OCI-LY3 (cell line): ENCODE results near the gene HAVCR2.

Source experiments
- H2AFZ ChIP-seq: fragments of 200-600, 300-600 bp; shearing (Covaris generic); 2 replicates; pipeline ENCODE4 v1.6.0; 2014; ENCODE audit warnings: antibody characterized with exemption, low read depth, low read length
- H3K27ac ChIP-seq: fragments of 200-600, 300-600 bp; sonication (generic); 2 replicates; pipeline ENCODE4 v1.5.1; 2014; ENCODE audit warnings: mild to moderate bottlenecking, low read length, moderate library complexity, mixed read lengths
- H3K27me3 ChIP-seq: fragments of 200-600, 300-600 bp; sonication (generic); 2 replicates; pipeline ENCODE4 v1.6.1; 2014; ENCODE audit warnings: low read depth, low read length, mixed read lengths
- H3K36me3 ChIP-seq: fragments of 200-600, 300-600 bp; sonication (generic); replicated peaks from 2 replicates; pipeline ENCODE3; 2014; ENCODE audit warnings: low read depth, low read length, mixed read lengths
- H3K4me1 ChIP-seq: fragments of 300-600, 200-600 bp; sonication (generic); 2 replicates; pipeline ENCODE4 v1.6.1; 2014; ENCODE audit warnings: low read length, mixed read lengths
- H3K4me2 ChIP-seq: fragments of 200-600, 300-600 bp; sonication (generic); 2 replicates; pipeline ENCODE4 v1.6.1; 2014; ENCODE audit warnings: low read length, mixed read lengths
- H3K4me3 ChIP-seq: fragments of 300-600, 200-600 bp; sonication (generic); 2 replicates; pipeline ENCODE4 v1.5.1; 2014; ENCODE audit warnings: antibody characterized with exemption, mild to moderate bottlenecking, low read length, moderate library complexity
- H3K79me2 ChIP-seq: fragments of 300-600, 200-600 bp; shearing (Covaris generic); 2 replicates; pipeline ENCODE4 v1.6.1; 2014; ENCODE audit warnings: mild to moderate bottlenecking, low read length, mixed read lengths
- H3K9ac ChIP-seq: fragments of 300-600, 200-600 bp; shearing (Covaris generic); 2 replicates; pipeline ENCODE4 v1.6.0; 2014; ENCODE audit warnings: mild to moderate bottlenecking, low read length, moderate library complexity
- H3K9me3 ChIP-seq: fragments of 200-600, 300-600 bp; shearing (Covaris generic); 2 replicates; pipeline ENCODE4 v1.6.1; 2014; ENCODE audit warnings: low read length, mixed read lengths; ENCODE audit not compliant: insufficient read depth
- H4K20me1 ChIP-seq: fragments of 200-600, 300-600 bp; sonication (generic); 2 replicates; pipeline ENCODE4 v1.6.1; 2016; ENCODE audit warnings: low read length, mixed read lengths; ENCODE audit not compliant: insufficient read depth
- CTCF ChIP-seq: fragments of 200-600, 300-600 bp; sonication (generic); IDR thresholded peaks from 2 replicates; pipeline ENCODE4 v1.5.1; 2014; ENCODE audit warnings: antibody characterized with exemption, low read length, low read depth
- EZH2phosphoT487 ChIP-seq: fragments of 200-600 bp; shearing (Covaris generic); IDR thresholded peaks from 2 replicates; pipeline ENCODE4 v1.6.1; 2018; ENCODE audit warnings: antibody characterized with exemption, mixed run types, low read depth

Gene HAVCR2

DNA sequence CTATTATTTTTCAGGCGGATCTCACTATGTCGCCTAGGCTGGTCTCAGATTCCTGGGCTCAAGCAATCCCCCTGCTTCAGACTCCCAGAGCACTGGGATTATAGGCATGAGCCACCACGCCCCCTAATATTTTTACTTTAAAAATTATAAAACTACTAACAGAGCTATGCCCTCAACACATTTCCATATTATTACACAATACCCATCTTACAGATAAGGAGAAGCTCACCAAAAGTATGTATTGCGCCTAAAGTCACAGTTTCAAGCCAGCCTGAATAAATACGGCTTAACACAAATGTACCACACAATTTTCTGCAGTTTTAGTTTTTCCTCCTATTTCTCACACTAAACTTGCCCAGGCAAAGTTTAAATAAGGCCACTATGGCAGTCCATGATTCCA lies 40.1 kb downstream of the HAVCR2 start:
- no peaks in the 10 kb centered on the region for H3K36me3 ChIP-seq
- H3K27ac ChIP-seq: no peak overlapping the region
- H3K79me2 ChIP-seq: no peaks in the 10 kb centered on the region
- H3K27me3 ChIP-seq: no peaks in the 10 kb centered on the region
- no peaks in the 10 kb centered on the region for H3K9me3 ChIP-seq
- TF ChIP-seq CTCF (no peak), EZH2phosphoT487 (no peak)
- no peak overlapping the region for H3K9ac ChIP-seq
- no peak overlapping the region for H2AFZ ChIP-seq
- H3K4me1 ChIP-seq: no peaks in the 10 kb centered on the region
- no peaks in the 10 kb centered on the region for H4K20me1 ChIP-seq
- no peak overlapping the region for H3K4me3 ChIP-seq
- H3K4me2 ChIP-seq: no peak overlapping the region

DNA sequence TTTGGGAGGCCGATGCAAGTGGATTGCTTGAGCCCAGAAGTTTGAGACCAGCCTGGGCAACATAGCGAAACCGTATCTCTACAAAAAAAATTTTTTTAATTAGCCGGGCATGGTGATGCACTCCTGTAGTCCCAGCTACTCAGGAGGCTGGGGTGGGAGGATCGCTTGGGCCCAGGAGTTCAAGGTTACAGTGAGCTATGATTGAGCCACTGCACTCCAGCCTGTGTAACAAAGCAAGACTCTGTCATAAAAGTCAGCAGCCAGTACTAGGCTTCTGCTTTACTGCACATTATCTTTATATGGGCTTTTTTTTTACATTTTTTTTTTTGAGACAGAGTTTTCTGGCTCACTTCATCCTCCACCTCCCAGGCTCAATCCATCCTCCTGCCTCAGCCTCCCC lies 40.5 kb downstream of the HAVCR2 start:
- Histone ChIP-seq H3K9me3 (no peaks in the 10 kb centered on the region), H3K4me2 (no peak overlapping the region), H3K27me3 (no peaks in the 10 kb centered on the region), H3K36me3 (no peaks in the 10 kb centered on the region), H4K20me1 (no peaks in the 10 kb centered on the region), H3K27ac (no peak overlapping the region), H3K4me3 (no peak overlapping the region), H2AFZ (no peak overlapping the region), H3K4me1 (no peaks in the 10 kb centered on the region), H3K79me2 (no peaks in the 10 kb centered on the region), H3K9ac (no peak overlapping the region)
- TF ChIP-seq CTCF (no peak), EZH2phosphoT487 (no peak)

DNA sequence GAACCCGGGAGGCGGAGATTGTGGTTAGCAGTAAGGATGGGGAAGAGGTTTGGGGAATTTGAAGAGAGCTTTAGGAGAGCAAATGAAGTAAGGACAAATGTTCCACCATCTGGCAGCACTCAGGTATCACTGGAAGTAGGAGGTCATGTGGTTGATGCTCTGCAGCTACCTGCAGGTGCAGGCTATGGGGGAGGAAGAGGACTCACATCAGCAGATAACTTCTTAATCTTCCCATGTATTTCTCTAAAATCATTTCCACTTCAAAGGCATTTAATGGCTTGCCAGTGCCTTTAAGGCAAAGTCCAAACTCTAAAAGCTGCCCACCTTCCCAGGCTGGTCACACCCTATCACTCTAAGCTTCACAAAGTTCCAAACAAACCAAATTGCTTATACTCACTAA lies 41.8 kb downstream of the HAVCR2 start:
- Histone ChIP-seq H3K4me3 (no peak overlapping the region), H3K9ac (no peak overlapping the region), H3K4me1 (no peaks in the 10 kb centered on the region), H3K4me2 (no peak overlapping the region), H3K27me3 (no peaks in the 10 kb centered on the region), H3K79me2 (no peaks in the 10 kb centered on the region), H3K36me3 (no peaks in the 10 kb centered on the region), H3K27ac (no peak overlapping the region), H4K20me1 (no peaks in the 10 kb centered on the region), H3K9me3 (no peaks in the 10 kb centered on the region), H2AFZ (no peak overlapping the region)
- TF ChIP-seq EZH2phosphoT487 (no peak), CTCF (no peak)

DNA sequence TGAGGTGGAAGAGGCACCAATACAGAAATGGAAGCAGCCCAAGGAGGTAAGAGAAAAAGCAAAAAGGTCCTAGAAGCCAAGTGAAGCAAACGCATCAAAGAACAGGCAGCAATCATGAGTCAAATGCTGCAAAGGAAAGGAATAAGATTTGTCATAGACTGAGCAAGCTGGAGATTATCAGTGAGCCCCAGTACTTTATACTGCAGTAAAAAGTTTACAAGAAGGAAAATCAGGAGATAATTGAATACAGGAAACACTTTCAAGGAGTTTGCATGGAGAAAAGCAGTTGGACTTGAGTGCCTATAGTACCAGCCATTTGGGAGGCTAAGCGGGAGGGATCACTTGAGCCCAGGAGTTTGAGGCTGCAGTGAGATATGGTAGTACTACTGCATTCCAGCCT lies 42.8 kb downstream of the HAVCR2 start:
- no peak overlapping the region for H3K4me2 ChIP-seq
- H3K27me3 ChIP-seq: no peaks in the 10 kb centered on the region
- H3K4me3 ChIP-seq: no peak overlapping the region
- H3K4me1 ChIP-seq: no peaks in the 10 kb centered on the region
- H4K20me1 ChIP-seq: no peaks in the 10 kb centered on the region
- H3K9ac ChIP-seq: no peak overlapping the region
- TF ChIP-seq EZH2phosphoT487: no peak
- no peak for TF ChIP-seq CTCF
- no peaks in the 10 kb centered on the region for H3K79me2 ChIP-seq
- no peak overlapping the region for H2AFZ ChIP-seq
- H3K9me3 ChIP-seq: no peaks in the 10 kb centered on the region
- H3K36me3 ChIP-seq: no peaks in the 10 kb centered on the region
- no peak overlapping the region for H3K27ac ChIP-seq
